ENCODE measurements around the gene NFIC.

- no peak for TF ChIP-seq CTCF (conservative IDR thresholded peaks at IDR 0.05; ENCODE audit: low read length)
- no peak for TF ChIP-seq EZH2phosphoT487 (IDR thresholded peaks at IDR 0.05; ENCODE audit: borderline replicate concordance)
Observed at GRCh38 chr19:3478409-3479176, 112.2 kb downstream of the NFIC start.

Measured in Loucy (cell line).